ENCODE measurements around the gene TRA2B.

The TRA2B gene

DNA sequence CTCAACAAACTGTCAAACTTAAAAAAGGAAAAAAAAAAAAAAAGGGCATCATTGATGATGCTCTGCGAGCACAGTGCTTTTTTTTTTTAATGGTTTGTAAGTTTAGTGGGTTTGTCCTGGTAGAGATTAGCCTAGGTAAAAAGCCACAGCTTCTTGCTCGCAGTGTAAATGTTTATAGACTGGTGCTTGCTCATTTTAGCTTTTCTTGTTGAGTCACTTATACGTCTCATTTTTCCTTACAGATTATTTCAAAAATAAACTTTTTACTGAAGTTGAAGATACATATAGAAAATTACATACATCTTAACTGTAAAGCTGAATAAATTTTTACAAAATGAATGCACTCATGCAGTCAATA lies 16.5 kb upstream of the TRA2B start:
- DNase-seq (ENCODE audit: low read depth in 1 of 2, low spot score in 1 of 2), result no peak

DNA sequence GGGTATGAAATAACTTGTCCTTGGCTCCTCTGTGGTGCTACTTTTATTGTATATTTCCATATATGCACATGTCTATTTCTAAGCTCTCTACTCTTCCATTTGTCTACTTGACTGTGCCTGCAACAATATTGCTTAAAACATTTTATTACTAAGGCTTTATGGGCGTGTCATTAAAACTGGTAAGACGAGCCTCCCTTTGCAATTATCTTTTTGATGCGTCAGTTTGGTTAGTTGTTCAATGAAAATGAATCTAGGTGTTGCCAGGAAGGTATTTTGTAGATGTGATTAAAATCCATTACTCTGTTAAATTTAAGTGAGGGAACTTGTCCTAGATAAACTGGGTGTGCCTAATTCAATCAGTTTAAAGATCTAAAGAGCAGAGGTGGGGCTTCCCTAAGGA lies 12.9 kb upstream of the TRA2B start:
- DNase-seq (ENCODE audit: low read depth in 1 of 2, low spot score in 1 of 2), result no peak

DNA sequence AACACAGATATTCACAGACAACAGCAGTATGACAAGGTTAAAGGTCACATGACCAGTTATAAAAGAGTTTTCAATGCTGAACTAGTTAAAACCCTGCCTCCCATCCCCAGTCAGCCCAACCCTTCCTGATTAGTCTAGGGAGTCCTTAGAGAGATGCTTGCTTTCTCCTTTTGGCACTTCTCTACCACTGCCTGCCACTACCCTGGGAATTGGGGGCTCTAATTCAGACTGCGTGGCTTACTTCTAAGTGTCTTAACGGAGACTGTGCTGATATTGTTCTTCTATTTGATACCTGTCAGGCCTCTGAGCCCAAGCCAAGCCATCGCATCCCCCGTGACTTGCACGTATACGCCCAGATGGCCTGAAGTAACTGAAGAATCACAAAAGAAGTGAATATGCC lies 11.7 kb upstream of the TRA2B start:
- DNase-seq (ENCODE audit: low read depth in 1 of 2, low spot score in 1 of 2), result no peak

DNA sequence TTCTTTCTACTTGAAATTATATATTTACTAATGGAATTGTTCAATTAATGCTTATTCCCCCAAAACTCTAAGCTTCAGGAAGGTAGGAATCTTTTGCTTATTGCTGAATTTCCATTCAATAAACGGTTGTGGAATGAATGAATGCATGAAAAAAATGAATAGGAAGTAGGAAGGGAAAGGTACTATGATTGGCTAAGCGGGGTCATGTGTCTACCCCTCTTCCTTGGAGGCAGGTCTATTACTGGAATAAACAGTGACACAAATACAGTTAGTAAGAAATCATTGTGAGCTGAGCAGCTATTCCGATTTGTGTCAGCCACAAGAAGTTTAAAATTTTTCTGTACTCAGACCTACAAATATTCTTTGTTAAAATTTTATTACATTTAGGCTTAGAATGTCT lies 10.5 kb upstream of the TRA2B start:
- no peak for DNase-seq (ENCODE audit: low read depth in 1 of 2, low spot score in 1 of 2)

DNA sequence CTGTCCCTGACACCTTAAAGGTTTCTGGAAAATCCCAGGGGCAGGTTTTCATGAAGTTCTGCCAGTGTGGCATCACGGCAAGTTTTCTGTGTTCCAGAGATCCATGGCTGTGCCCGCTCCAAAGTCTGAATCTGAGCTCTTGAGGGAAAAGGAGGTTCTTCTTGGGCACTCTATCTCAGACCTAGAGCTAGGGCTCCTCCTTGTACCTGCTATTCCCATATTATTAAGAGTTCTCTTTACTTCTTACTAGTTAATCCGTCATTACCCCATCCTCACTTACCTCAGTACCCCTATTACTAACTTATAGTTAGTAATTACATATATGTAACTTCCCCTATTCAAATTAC lies 5.9 kb upstream of the TRA2B start:
- no peak for DNase-seq (ENCODE audit: low read depth in 1 of 2, low spot score in 1 of 2)

DNA sequence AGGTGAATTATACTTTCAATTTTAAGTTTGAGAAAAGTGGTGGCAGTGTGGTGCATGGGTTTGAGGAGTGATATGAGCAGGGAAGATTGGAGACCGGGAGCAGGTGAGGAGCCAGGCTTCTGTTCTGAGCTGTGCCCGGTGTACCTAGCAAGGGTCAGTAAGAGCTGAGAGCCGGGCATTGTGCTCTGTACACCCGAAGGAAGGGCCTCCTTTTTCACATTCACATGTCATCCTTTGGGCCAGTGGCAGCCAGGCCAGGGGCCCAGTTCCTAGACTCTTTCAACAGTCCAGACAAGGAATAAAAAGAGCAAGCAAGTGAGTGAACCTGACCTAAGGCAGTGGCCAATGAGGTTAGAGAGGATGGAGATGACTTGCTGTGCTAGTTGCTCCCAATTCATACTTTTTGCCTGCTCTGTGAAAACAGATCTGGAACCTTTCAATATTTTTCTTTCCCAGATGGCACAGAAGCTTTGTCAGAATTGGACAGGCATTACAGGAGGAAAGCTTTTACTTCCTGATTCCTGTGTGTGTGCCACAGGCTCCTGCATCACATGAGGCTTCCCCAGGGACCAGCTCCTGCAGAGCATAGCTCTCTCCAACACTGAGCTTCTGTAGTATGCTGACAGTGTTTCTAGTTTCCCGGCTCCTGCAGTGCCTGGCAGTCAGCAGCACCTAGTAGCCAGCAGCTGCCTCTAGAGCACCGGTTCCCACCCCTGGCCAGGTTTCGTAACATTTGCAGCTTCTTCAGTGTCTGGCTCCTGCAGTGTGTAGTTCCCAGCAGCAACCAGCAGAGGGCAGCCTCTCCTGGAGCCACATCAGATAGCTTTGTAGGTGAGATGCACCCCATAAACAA lies 5.3 kb upstream of the TRA2B start:
- peak; percentile 72 to 76 for DNase-seq (ENCODE audit: low read depth in 1 of 2, low spot score in 1 of 2)

DNA sequence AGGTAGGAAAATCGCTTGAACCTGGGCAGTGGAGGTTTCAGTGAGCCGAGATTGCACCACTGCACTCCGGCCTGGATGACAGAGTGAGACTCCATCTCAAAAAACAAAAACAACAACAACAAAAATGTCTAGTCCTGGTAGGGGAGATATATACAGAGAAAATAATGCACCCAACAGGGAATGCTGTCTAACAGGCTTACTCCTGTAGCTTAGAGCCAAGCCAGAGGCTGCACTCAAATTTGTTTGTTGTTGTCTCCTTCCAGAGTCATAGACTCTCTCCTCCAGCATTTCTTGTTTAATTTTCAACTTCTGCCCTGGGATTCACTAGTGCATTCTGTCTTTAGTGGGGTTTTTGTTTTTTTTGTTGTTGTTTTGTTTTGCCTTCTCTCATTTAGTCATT lies 4.6 kb upstream of the TRA2B start:
- DNase-seq (ENCODE audit: low read depth in 1 of 2, low spot score in 1 of 2), result no peak

DNA sequence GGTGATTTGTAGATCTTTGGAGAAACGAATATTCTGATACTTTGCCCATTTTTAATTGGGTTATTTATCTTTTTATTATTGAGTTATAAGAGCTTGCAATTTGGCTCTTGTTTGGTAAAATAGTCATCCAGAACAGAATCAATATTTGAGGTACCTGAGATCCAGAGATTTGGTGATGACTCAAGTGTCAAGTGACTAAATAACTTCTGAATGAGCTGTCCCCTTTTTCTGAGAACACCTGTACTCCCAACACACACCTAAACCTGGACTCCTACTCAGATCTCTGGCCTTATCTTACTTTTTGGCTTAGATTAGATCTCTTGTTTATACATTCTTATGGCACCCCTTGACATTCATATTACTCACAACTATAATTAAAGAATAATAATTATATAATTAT lies 3.1 kb upstream of the TRA2B start:
- DNase-seq (ENCODE audit: low read depth in 1 of 2, low spot score in 1 of 2), result no peak

DNA sequence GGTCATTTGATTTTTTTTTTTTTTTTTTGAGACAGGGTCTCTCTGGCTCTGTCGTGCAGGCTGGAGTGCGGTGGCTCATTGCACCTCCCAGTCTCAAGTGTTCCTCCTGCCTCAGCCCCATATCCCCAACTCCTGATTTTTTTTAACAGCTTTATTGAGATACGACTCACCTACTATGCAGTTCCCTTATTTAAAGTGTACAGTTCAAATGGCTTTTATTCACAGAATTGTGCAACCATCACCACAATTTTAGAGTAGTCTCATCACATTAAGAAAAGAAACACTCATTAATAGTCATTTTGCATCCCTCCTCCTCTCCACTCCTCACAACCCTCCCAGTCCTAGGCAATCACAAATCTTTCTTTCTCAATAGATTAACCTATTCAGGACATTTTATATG lies 1.9 kb upstream of the TRA2B start:
- DNase-seq (ENCODE audit: low read depth in 1 of 2, low spot score in 1 of 2), result no peak

DNA sequence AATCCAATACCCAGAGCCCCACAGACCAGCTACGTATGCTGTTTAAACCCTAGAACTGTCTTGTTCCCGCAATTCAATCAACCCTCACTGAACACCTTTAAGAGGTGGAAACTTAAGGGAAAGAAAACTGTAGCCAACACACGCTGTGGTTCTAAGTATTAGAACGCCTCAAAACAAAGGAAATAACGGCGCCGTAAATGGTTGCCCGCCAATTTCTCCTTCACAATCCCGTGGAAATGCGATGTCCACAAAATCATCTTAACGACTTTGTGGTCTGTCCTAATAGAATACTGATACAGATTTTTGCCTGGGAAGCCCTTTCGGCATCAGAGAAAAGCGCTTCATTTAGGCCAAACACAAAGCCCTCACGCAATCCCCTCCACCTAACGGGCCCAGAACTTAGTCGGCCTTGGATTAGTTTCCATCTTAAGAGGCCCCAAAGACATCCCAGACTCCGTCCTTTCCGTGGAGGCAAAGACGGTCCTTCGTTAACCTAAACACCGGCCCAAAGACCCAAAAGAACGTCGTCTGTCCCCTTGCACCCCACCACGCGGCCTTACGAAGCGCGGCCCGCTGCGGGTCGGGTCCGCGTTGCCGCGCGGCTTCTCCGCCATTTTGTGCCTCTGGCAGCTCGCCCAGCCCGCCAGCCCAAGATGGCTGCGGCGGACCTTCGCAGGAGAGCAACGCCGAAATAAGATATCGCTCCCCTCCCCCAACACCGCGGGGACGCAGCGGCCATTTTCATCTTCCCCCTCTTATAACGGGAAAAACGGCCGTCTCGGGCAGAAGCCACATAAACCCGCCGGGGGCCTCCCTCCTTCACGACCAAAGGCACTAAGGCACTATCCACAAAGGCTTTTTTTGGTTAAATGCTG lies 763 bp downstream of the TRA2B start:
- peak; percentile 73 to 76 for DNase-seq (ENCODE audit: low read depth in 1 of 2, low spot score in 1 of 2)

DNA sequence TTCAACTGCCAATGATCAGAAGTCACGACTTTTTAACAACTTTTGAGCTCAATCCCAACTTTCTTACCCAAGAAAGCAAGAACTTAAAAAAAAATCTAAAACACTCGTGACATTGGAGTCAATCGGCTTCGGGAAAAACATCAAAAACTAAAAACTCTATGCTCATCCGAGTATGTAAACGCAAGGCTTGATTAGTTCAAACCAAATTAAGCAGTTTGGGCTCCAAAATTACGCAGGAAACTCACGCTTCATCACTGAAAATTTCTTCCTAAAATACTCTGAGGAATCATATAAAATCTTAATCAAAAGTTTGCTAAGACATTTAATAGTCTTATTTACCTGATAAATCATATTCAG lies 1.6 kb downstream of the TRA2B start:
- DNase-seq (ENCODE audit: low read depth in 1 of 2, low spot score in 1 of 2), result no peak

DNA sequence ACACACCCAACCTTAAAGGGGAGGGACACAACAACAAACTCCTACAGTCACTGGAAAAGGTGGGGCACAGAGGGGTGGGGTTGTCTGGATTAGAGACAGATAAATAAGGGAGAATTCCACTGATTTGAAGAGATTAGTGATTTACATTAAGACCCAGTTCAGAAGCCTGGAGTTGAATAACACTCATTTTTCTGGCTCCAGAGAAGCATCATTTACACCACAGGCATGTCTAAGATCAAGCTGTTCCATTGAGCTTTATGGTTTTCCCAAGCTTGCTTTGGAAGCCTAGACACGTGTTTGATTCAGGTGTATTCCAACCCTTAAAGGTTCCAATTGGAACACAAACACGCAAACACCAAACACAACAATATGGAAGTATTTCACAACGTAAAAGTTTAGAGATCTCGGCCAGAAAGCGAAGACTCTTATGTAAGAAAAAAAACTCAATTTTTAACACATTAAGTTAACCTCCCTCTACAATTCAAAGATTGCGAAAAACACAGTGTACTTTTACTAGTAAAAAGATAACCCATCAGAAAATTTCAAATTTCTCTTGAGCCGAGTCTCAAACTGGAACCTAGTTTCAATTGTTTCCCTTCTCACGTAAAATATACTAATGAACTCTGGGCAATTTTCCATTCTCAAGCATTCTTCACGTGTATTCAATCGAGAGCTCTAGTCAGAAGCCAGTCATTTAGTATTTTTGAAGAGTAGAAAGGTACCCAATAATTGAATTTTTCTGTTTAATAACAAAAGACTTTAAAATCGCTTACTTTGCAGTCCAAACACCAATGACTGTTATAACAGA lies 2.1 kb downstream of the TRA2B start:
- no peak for DNase-seq (ENCODE audit: low read depth in 1 of 2, low spot score in 1 of 2)

DNA sequence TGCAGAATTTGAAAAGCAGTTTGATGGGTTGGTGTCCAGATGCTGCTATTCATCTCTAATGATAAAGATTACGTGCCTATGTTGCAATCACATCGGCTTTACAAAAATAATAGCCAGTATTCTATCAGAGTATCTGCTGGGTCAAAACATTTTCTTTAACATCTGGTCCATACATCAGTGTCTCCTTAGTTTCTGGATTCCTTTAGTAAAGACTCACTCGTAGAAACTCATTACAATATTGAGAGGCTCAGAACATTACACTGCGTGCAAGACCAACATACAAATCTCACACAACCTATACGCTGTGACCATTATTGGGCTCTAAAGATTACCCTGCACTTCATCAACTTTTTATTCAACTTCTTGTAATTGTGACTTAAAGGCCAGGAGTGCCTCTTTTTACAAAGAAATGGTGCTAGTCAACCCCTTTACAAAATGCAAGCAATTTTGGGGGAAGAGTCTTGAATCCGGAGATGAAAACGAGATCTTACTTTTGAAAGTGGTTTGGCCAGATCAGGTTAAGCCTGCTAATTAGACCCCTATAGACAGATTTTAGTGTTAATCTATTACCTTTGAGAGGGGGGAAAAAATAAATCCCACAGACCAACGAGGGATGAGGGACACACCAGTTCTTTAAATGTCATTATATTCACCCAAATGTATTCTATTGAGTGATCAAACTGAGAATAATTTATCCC lies 2.9 kb downstream of the TRA2B start:
- DNase-seq (ENCODE audit: low read depth in 1 of 2, low spot score in 1 of 2), result no peak

DNA sequence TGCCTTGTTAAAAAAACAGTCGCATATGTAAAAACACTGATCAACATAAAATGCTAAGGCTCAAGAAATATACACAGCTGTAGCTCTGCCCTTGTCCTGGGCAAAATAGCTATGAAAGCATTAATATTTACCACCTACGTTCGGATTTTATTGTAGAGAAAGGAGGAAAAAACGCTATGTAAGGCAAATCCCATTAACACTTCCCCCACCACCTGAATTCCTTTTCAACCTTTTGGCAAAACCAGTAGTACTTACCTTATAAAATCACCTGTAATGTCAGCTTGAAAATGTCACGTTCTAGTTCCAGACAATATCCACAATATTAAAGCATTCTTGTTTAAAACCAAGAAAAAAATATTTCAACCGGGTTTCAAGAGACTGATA lies 3.6 kb downstream of the TRA2B start:
- no peak for DNase-seq (ENCODE audit: low read depth in 1 of 2, low spot score in 1 of 2)

DNA sequence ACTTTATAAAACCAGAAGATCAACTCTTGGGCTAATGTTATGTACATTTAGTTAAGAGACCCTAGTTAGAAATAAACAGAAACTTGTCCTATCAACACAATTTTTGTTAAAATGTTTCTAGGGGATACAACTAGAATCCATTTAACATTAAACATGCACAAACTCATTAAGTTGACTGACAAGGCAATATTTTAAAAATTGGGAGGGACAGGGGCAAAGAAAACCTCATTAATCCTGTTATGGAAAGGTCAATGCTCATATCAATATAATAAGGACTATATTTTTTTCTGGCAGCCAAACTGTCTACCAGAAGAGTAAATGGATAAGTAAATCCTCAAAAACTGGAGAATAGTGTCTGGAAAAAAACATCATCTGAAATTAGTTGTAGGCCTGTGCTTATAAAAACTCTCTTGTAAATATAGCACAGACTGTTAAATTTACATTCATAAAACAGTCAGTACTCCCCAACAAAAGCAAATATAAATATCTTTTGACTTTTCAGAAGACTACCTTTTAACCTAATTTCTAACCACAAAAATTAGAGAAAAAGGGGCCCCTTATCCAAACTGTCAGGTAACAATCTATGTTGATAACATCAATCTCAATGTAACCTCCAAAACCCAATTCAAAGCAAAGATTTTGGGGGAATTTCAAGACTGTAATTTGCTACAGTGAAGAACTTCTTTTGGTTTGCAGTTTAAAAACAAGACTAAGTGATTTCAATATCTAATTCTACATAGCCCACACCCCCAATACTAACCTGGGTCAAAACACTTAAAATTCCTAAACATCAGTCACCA lies 4.2 kb downstream of the TRA2B start:
- no peak for DNase-seq (ENCODE audit: low read depth in 1 of 2, low spot score in 1 of 2)

DNA sequence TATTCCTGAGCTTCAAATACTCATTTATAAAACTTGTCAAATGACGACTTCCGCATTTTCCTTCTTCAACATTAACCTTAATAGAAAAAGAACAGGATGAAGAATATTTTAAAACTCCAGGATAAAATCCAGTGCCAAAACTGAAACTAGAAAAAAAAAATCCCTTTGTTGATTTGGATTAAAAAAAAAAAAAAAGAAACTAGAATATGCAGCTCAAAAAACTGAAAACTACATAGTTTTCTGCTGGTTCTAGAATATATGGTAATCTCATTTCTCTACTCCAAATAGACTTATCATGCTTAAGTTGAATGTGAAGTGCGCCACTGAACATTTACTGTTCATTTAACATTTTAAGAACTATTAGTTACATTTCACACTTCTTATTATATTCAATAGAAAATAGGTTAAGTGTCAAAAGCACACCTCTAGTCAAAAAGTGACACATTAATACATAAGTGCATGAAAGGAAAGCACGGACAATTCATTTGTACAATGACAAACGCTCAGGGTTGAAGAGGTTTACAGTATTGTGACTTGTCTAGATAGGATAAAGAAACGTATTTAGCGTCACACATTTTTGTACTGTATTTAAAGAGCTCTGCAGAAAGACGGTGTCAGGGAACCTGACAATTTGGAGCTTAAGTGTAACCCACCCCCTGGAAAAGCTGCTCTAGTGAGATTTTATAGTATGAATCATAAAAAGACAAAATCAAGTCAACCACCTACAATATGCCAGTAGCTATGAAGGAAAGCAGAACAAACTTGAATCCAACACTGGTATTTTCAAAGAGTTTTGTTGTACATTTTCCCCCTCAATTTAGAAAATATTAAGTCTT lies 5.8 kb downstream of the TRA2B start:
- no peak for DNase-seq (ENCODE audit: low read depth in 1 of 2, low spot score in 1 of 2)

DNA sequence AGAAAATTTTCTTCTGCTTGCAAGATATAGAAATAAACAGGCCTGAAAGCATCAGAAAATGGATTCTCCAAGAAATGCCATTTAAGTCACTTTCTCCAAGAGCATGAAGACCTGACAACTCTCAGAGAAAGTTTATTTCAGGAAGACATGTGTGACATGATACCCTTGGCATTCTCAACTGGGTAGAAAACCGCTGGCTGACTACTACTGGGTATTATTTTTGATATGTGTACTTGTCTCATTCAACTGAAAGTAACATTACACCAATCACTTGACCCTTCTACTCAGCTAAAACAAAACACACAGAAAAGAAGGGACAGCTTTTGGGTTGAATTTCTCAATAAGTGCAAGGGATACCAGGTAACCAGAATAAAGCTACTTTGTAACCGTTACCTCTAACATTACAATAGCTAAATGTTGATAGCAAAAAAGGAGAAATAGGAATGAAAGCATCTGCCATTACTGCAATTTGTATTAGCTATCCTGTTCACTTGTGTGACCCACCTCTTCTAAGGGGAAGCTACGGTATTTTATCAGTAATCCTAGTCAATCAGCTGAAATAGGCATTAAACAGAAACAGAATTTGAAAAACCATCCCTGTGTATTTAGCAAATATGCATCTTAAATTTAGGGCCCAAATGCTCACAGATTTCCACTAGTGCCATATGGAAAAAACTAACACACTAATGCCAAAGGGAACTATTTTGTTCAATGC lies 7.3 kb downstream of the TRA2B start:
- no peak for DNase-seq (ENCODE audit: low read depth in 1 of 2, low spot score in 1 of 2)

DNA sequence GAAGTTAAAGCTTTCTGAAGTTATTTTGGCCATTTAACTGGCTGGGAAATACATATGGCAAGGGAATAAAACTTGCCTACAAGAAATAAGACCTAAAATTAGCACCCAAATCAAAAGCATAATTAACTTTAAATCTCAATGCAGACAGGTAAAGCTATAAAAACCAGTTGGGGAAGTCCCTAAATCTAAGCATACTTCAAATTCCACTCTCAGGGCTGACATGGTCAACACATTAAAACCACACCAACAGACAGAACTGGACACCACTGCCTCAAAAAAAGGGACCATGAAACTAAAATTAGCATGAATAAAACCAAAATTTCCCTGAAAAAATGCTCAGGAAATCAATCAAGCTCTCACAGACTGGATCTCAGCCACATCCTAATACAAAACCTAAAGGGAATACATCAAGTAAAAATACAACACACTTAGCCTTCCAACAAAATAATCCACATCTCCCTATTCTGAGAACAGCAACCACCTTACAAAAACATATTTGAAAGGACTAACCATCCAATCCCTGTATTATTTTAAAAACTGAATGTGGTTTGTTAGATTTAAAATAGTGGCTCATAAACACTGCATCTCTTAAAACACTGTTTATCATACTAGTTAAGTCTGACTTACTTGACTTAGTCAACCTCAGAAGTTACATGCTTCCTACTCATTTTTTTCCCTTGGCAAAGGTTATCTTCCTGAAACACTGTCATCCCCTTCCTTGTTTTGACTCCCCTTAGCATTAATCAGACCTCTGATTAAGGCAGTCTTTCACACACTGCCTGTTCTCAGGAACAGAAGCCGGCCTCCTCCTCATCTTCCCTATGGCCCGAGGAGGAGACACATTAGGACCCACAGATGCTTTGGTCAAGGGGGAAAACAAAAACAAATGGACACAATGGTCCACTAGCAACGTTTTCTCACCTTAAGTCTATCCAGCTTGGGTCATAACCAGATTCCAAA lies 8.3 kb downstream of the TRA2B start:
- no peak for DNase-seq (ENCODE audit: low read depth in 1 of 2, low spot score in 1 of 2)
